Stimulated activated CD8-positive, alpha-beta memory T cell treated with anti-CD3 and anti-CD28 coated beads, Interleukin-7, amount 100 ng/mL, for 24 hours (primary cell): ENCODE results near the gene SLC1A3.

ENCODE experiments used
- DNase-seq: peaks from one replicate; pipeline ENCODE4 v3.0.0-alpha.2; 2020; ENCODE audit warnings: low read depth

Gene SLC1A3

DNA sequence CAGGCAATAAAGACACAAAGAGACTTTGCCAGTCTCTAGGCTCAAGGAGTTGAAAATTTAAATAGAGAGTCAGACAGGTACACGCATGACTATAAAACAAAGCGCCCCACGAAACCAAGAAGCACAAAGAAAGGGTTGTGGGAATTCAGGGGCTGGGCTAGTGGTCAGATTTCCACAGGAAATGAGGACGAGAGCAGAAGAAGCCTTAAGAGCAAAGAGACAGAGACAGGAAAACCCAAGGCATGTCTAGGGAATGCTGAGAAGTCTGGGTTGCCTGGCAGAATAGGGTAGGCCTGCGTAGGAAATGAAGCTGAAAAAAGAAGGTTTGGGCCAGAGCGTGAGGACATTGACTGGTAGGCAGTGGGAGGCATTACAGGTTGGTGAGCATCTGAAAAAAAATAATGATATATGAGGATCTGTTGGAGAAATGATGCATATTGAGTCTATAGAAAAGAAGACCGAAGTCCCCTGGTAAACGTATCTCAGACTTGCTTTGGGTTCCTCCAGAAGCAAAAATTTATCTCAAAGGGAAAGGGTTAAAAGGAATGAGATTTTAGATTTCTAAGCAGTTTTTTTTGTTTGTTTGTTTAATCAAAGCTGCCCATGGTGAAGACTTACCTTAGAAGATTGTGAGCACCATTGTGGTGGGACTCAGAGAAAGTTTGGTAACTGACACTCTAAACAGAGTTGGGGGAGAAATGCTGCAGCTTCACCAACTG lies 51.8 kb downstream of the SLC1A3 start:
- DNase-seq: no peak

DNA sequence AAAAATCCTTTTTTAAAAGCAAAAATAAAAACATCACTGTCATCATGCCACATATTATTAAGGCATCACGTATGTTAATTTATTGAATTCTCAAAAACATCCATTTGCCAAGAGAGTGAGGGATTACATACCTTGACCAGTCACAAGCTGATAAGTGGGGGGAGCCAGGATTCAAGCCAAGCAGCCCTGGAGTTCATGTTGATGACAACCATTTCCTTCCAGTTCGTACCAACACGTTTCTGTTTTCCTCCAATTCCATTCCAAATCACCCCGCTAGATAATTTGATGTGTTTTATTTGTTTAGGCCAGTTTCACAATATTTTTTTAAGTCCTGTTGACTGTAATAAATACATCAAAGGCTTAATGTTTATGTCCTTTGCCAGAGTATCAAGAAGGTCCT lies 53.0 kb downstream of the SLC1A3 start:
- no peak for DNase-seq

DNA sequence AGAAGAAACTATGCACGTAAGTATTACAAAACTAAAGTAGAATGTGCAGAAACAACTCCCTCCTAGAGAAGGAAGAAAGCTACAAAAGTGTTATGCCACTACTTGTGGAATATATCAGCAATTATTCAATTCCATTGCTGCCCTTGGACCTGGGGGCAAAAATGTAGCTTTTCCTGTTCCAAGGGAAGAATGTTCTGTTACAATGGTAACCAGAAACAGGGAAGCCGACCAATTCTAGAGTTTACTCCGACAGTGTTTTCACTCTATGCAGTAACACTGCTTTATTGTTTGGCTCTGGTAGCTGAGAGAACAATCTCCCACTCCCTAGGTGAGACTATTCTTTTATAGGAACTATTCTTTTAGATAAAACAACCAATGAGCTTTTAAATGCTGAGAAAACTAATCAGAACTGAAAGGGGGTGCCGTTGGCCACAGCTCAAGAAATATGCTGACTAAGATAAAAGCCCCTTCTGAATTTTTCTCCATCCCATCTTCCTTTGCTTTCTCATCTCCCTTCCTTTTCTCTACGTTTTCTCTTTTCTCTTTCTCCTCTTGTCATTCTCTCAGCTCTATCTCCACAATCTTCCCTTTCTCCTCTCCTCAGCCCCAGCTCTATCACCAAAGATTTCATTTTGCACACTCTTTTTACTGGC lies 54.1 kb downstream of the SLC1A3 start:
- DNase-seq: no peak

DNA sequence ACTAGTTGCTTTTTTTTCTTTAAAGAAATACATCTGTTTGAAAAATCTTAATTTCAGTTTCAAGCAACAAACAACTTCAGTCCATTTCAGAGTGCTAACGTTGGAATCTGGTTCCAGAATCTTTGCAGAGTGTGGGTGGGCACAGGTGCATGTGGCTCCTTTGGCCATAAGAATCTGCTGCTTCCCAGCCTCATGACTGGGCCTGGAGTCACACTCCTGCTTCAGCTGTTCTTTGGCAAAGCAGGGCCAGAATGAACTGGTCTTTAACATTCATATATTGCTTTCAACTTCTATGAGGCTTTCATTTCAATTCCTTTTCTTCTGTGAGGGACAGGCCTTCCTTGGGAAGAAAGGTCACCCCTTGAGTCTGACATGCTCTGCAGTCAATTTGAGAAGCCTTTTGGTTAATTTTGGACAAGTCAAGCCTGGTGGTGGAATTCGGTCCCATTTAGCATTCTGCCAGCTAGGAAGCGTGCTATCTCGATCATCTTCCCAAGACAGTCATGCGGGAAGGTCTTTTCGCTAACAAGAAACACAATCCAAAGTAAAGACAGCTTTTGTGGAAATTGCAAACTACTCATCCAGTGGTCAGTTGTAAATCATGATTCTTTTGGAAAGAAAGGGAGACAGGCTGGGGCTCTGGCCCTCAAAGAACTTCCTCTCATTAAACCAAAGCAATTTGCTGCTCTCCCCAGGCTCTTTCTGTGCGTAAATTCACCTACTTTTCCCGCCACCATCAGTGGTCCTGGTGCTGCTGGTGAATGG lies 55.2 kb downstream of the SLC1A3 start:
- DNase-seq: no peak

DNA sequence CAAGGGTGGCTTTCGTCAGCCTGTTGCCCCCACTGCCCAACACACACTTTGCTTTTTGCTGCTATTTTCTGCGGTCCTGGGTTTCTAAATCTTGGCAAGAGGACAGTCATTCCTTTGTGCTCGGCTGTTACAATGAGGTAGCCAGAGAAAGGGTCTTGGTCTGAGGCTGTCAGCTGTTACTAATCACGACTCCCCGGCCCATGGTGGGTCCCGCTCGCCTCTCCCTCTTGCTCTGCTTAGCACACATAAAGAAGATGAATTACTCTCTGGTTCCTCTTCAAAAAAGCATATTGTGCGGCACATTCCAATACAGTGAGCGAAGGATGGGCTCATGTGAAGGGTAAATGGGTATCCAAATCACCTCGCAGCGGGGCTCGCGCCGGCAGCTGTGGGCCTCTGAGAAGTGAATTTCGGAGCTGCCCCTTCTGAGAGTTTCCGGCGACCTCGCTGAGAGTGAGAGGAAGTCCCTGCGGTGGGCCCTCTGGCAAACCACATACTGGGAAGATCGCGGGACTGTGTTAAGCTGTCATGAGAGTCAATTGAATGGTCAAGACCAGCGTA lies 56.0 kb downstream of the SLC1A3 start:
- DNase-seq: no peak

DNA sequence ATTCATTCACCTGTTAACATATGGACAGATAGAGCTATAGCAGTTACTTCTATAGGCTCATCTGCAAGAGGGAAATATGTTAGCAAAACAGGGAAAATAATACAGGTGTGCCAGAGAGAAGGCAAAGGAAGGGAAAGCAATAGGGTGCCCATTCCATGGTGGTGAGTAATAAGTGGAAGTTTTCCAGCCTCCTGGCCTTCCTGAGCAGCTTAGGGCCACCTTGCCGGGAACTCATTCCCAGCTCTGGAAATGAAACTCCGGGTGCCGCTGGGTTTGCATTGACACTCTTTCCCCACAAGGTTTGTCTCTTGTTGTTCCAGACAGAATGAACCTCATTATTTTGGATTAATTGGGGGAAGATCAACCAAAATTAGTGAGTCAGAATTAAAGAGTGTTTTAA lies 58.4 kb downstream of the SLC1A3 start:
- DNase-seq: no peak

DNA sequence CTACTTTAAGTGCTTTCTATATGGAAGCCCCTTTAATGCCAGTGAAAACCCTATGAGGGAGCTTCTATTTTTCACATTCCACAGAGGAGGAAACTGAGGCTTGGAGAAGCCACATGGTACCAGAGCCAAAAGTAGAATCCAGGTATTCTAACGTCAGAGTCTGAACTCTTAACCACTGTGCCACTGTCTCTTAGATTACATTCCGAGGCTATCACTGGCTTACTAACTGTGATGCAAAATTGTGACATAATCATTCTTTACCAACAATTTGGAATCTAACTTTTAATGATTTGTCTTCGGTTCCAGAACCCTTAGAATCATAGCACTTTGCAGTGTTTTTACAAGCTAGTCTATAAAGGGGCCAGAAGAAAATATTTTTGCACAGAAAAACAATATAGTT lies 59.2 kb downstream of the SLC1A3 start:
- no peak for DNase-seq

DNA sequence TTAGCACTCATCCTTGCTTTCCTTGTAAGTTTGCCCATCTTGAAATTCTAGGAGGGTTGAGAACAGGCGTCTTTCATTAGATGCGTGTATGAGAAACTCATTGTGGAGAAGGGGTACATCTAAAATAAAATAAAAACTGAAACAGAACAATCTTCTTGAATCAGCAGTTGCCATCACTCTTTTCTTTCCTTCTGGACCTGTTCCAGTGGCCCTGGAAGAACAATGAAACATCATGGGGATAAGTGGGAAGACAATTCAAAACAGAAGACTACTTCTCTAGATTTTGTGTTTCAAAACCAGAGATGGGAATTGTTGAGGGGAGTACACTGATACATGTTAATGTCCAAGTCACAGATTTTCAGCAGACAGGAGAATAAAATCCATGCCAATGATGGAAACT lies 59.9 kb downstream of the SLC1A3 start:
- DNase-seq: no peak

DNA sequence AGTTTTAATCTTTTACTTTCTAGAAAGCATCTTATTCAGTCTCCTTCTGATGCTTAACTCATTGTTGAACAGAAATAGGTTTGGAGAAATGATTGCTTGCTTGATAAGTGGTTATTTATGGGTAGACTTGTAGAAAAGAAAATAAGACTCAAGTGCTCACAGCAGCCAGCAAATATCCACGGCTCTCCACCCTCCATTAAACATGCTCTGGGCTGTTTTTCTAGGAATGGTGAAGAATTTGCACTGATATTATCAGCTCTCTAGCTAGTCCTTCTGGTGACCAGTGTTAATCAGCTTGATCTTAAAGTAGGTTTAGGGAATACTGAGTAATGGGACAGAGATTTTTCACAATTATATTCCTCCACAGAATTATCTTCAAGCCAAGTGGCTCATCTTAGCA lies 60.6 kb downstream of the SLC1A3 start:
- DNase-seq: no peak

DNA sequence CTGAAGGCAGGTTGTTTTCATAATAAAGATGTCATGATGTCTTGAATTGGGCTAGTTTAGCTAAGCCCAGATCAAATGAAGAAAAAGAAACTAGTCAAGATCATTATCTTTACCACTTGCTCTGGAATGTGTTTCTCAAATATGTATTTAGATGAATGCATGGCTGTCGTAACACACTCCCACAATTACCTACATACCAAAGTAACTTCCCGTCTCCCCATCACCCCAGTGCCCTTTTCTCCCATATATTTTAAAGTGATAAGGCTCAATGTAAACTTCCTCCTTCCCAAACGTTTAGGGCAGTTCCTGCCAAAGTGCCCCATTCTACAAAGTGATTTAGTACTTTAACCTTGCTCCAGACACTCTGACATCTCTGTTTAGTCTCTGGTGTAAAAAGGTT lies 61.4 kb downstream of the SLC1A3 start:
- DNase-seq: no peak

DNA sequence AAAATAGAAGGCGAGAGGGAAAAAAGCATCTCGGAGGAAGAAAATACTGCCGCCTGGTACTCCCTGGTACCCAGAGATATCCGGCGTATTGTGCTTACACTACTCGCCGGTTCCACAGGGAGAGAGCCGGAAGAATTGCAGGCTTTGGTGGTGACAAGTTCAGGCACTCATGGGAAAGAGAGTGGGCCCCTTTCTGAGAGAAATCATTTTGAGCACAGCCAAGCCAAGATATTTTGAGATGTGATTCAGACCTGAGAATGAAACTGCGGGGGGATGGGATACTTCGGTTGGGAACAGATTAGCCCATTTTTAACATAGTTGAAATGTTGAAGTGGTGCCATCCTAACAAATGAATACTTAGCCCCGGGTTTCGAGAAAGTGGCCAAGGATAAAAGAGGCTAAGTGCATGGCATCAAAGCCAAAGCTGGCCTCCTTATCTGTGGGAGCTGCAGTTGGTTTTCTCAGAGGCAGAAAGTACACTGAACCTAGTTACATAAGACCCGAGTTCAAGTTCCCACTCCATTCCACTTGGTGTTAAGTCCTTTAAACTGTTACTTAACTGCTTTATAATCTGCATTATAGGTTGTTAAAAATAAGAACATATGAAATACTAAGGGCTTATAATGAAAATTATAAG lies 62.7 kb downstream of the SLC1A3 start:
- DNase-seq: no peak

DNA sequence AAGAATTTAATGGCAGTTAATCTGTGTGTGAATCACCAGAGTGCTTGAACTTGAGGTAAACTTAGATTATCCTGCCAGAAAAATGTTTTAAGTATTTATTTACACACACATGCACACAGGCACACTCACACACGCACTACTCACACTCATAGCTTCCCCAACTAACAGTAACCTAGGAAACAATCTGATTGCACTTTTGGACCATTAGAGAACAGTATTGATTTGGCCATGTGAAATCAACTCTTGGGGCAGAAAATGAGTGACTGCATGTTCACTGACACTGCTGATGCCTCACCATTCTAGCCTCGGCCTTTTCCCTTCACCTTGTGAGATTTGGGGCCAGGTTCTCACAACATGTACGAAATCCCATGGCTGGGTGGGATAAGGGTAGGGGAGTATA lies 64.1 kb downstream of the SLC1A3 start:
- DNase-seq: no peak

DNA sequence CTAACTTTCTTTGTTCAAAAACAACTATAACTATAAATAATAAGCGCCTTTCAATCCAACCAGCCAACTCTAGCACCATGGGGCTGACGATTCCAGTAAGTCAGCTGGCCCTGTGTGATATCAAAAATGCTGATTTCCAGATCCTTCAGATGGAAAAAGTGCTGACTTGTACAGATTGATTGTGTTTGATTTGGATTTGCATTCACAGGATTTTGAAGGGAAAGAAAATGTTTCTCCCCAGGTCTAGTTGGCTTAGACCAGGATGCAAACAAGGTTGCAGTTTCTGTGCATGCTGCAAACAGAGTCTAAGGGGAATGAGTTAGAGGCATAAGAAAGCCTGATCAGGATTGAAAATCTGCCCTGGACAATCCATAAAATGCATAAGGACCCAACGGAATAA lies 68.9 kb downstream of the SLC1A3 start:
- no peak for DNase-seq

DNA sequence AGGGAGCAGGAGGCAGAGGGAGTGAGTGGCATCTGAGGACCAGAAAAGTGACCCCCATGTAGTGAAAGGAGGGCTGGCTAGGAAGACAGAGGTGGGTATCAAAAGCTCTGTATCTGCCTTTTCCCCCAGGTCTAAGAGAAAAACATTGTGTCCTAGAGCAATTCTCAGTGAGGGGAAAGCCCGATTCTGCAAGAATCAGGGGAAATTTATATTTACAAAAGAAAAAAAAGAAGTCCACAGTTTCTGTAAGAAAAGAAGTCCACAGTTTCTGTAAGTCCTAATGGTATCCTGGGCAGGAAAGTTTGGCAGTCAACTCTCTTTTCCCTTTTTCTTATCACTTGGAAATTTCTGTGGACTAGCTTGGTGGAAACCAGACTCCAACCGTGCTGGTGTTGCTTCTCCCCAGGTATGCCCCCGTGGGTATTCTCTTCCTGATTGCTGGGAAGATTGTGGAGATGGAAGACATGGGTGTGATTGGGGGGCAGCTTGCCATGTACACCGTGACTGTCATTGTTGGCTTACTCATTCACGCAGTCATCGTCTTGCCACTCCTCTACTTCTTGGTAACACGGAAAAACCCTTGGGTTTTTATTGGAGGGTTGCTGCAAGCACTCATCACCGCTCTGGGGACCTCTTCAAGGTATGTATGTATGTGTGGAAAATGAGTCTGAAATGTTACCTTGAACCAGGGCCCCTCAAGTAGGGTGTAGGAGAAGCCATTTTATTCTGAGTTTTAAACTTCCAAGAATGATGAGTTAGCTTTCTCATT lies 73.0 kb downstream of the SLC1A3 start:
- DNase-seq: no peak

DNA sequence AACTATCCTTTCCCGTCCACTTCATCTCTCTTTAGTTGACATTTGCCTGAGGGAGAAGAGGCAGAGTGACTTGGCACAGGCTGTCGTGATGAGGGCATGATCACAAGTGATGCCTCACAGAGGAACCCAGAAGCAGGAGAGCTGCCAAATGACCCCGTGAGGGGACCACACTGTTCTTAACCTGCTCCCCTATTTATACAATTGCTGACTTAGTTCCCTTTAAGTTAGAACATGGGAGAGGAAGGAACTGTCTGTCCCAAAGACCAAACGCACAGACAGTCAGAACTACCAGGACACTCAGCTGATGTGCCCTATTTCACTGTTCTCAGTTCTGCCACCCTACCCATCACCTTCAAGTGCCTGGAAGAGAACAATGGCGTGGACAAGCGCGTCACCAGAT lies 73.7 kb downstream of the SLC1A3 start:
- no peak for DNase-seq

DNA sequence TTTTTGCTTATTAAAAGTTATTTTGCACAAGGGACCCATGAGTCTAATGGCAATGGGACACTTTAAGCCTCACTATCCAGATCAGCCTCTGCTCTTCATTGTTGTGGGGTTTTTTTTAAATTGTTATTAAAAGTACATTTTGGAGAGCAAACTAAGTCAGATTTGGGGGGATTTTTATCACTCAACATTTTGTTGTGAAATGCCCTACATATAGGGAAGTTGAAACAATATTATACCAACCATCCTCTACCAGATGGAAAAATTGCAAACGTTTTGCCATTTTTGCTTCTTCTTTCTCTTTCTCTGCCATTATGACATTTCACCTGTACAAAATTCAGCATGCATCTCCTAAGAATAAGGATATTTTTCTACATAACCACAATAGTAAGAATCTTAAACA lies 75.3 kb downstream of the SLC1A3 start:
- DNase-seq: no peak

DNA sequence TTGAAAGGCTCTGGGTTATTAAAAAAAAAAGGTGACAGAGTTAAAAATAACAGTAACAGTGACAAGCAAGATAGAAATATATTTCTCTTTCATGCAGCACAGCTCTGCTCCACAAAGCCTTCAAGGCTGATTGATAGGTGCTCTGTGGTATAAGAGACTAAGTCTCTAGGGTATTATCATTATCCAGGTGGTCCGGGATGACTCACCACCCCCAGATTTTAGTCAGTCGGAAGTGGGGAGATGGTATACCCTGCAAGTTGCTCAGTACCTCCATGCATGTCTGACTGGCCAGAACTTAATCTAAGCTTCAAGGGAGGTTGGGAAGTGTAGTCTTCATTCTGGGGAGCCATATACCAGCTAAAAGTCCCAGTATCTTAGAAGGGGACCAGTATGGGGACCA lies 76.1 kb downstream of the SLC1A3 start:
- no peak for DNase-seq

DNA sequence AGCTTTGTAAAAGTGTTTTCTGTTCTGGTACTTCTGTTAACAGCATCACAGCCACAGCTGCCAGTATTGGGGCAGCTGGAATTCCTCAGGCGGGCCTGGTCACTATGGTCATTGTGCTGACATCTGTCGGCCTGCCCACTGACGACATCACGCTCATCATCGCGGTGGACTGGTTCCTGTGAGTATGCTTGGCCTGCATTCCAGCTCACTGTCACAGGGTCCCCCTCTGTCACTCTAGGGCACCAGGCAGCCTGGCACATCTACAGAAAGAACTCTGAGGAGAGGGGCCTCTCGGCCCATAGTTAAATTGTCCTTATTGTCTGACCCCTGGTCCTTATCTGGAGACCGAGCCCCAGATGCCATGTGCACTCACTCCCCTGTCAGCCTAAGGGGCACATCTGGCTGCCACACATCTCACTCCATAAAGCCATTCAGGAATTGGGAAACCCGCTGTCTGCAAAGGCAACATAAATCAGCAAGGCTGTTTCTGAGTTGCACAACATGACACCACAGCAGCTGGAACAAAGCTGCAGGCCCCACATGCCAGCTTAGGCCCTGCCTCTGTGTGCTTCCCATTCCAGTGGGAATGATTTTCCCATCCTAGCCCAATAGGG lies 77.5 kb downstream of the SLC1A3 start:
- no peak for DNase-seq

DNA sequence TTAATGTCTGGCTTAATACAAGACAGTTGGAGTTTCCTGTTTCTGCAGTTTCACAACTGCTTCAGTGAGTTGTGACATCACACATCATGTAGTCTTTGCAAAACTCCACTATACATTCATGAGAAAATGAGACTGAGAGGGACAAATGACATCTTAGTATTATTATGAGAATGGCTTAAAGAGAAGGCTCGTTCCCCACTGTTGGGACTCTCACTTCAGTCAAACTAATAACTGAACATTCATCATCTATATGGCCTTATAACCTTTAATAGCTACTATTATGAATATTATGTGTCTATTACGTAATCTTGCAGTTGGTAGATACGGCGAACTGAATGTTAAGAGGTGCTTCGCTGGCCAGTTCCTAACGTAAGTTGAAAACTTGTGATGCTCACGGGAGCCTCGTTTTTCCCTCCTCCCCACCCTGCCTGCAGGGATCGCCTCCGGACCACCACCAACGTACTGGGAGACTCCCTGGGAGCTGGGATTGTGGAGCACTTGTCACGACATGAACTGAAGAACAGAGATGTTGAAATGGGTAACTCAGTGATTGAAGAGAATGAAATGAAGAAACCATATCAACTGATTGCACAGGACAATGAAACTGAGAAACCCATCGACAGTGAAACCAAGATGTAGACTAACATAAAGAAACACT lies 79.4 kb downstream of the SLC1A3 start:
- DNase-seq: no peak

DNA sequence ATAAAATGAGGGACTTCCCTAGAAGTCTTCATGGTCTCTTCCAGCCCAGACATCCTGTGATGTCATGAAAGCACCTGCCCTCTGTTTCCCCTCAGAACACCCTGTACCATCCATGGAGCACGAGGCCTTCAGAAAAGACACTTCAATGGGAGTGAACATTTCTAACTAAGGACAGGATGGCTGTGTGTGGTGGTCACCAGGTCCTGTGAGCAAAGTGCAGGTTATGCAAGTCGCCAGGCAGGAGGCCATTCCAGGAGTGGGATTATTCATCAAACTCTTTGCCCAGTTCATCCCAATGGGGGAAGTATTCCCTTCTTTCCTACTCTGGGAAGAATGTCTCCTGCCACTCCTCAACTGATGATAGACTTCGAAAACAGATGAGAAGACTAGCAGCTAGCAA lies 80.5 kb downstream of the SLC1A3 start:
- no peak for DNase-seq

DNA sequence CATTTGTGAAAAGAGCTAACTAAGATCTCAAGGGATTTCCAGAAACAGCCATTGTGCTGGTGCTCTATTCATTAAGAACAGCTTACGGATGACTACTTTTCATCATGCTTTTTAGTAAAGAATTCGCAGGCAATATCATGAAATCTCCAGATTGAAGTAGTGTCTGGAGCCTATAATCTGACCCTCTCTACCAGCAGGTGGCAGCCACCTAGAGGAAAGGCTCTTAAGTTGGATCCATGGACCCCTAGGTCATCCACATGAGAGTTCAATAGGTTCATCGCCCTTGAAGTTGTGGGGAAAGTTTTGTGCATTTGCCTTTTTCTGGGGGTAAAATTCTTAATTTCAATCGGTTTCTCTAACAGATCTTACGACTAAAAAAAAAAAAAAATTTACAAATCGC lies 82.3 kb downstream of the SLC1A3 start:
- DNase-seq: no peak
